Fibroblast of lung (primary cell): ENCODE results near the gene NEBL.

Experiments
- CTCF ChIP-seq, 2 donors: IDR thresholded peaks in 1 of 2; conservative IDR thresholded peaks in 1 of 2; 1 replicate in 1 of 2; 2 replicates in 1 of 2; pipeline ENCODE4 v1.5.1; 2011 to 2012; ENCODE audit warnings: low read length in 2 of 2, control low read depth in 1 of 2, inconsistent platforms in 1 of 2, low read depth in 1 of 2, mild to moderate bottlenecking in 1 of 2
- EZH2 ChIP-seq: IDR thresholded peaks from 2 replicates; pipeline ENCODE4 v1.5.1; 2012; ENCODE audit warnings: low read length, control low read depth, mild to moderate bottlenecking; ENCODE audit errors: missing control alignments

DNA sequence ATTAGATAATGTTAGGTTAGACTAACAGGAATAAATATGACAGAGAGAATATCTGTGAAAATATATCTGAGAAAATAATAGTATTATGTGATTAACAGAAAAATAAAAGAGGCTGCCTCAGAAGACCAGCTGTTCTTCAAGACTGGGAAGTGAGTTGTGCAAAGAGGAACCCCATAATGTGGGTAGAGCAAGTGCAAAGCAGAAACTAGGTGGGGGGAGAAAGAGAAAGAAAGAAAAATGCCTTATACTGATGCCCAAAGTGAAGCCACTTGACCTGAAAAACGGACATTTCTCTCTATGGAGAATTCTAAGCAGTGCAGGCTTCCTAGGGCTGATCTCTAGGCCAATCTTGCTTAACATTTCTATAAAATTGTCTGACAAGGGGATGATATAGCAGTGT, 3.8 kb downstream of the NEBL start:
- TF ChIP-seq CTCF (conservative IDR thresholded peaks at IDR 0.05 in 1 of 2, IDR thresholded peaks at IDR 0.05 in 1 of 2; ENCODE audit: low read depth in 1 of 2, low read length in 2 of 2) (no peak), EZH2 (no peak)
